HCEC 1CT (cell line): ENCODE data around the gene SCAANT1.

Source experiments
- DNase-seq: peaks from one replicate; pipeline ENCODE4 v3.0.0-alpha.2; 2017

The SCAANT1 gene

DNA sequence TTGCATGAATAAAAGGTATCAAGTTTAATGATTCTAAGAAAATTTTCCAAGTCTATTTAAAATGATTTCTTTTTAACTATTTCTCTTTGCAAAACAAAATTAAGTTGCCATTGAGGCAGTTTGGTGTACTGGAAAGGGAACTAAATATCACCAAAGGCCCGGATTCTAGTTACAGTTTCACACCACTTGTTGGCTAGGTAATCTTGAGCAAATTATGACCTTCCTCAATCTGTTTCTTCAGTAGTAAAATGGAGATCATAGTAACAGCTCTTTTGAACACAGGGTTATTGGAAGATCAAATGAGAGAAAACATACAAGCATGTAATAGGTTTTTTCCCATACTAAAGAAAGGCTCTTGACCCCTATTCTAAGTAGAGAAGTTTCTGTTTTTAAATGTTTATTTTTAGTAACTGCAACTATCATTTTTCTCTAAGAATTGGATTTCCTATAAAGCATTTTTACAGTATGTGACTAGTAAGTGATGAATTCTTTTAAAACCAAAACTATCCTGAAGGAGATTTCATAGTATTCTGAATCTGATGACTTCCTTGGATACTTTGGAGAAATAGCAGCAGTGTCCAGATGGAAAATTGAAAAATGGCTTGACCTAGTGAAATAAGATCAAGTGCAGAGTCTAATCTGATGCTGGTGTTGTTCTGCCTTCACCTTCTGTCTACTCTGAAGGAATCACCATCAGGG, 15.7 kb downstream of the SCAANT1 start:
- DNase-seq = no peak

- DNase-seq = no peak
Observed at GRCh38 chr3:63895422-63896189, 16.6 kb downstream of the SCAANT1 start.

DNA sequence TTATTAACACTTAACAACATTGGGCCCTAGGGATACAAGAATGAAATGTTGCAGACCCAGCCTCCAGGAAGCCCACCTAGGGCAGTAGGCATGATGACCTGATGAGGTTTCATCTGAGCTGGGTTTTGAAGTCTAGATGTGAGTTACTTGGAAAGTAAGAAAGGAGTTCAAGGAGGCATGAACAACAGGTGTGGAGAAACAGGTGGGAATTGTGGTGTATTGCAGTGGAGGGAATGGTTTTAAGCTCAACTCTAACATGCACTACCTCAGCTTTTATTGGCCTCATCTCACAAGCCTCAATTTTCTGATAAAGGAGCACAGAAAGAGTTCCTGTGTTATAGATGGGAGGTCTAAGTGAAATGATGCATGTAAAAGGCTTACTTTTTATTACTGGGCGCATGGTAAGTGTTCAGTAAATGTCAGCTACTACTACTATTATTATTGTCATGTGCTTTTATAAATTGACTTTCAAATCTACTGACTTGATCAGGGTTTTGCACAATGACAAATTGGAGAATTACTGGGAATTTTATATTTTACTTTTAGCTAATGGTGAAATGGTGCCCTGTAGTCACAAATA, 19.3 kb downstream of the SCAANT1 start:
- no peak for DNase-seq

DNA sequence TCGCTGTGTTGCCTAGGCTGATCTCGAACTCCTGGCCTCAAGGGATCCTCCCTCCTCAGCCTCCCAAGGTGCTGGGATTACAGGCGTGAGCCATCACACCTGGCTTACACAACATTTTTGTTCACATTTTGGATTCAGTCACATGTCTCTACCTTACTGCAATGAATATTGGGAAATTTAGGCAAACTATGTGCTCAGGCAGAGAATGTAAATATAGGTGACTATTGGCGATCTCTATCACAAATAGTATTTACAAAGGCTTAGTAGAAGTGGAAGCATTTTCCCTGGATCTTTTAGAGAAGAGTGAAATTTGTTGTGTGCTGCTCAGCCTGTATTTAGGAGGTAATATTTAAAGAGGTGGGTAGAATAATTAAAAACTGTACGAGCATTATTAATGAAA, 20.7 kb downstream of the SCAANT1 start:
- no peak for DNase-seq

DNA sequence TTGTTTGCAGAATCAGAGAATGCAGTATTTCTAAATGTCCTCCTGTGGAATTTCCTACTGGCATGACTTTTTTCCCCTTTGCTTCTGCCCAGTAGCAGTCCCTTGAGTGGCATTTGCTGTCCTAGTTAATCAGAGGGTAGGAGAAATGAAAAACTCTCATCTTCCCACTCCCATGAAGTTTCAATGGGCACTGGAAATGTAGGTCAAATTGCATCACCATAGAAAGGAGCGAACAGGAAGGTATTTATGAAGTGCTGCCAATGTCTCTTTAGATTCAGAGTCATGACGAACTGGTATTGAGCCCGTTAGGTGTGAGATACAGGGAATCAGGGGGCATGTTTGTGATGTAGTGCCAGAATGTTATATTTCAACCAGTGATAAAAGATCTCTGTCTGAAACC, 25.3 kb downstream of the SCAANT1 start:
- no peak for DNase-seq

DNA sequence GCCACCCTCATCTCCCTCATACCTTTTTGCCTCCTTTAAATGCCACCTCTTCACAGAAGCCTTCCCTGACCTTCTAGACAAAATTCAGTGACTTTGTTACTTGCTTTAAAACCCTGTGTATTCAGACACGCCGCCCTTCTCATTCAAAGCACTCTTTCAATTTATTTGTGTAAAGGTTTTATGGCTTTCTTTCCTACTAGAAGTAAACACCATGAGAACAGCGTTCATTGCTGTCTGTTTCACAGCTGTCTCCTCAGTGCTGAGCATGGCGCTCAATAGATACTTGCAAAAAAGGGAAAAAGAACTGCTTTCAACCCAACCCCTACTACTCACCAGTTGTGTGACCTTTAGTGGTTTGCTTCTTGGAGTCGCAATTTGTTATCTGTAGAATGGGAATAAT, 31.5 kb downstream of the SCAANT1 start:
- no peak for DNase-seq

DNA sequence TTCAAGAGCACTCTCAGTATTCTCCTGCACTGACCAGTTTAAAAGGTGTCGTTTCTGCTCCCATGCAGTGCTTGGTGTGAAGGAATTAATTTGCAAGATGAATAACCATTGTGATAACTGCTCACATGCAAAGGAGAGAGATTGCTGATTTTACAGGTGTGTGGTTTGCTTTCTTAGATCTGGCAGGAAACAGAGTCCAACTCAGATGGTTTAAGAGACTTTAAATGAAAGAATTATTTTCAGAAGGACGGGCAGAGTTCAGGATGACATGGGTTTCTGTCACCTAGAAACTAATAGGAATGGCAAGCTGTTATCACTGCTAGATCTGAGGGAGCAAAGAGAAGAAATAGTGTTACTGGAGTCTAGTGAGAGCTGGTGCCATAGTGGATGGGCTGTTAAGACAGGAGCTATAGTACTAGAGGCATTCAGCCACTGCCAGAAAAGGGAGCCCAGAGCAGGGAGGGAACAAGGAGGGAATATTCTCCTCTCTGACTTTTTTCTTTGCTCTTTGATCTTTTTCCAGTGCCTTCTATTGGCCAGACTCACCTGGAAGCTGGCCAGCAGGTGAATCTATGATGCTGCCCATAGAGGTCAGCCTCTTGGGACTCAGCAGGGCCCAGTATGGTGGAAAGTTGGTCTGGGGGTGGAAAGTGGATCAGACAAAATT, 33.7 kb downstream of the SCAANT1 start:
- DNase-seq = no peak

DNA sequence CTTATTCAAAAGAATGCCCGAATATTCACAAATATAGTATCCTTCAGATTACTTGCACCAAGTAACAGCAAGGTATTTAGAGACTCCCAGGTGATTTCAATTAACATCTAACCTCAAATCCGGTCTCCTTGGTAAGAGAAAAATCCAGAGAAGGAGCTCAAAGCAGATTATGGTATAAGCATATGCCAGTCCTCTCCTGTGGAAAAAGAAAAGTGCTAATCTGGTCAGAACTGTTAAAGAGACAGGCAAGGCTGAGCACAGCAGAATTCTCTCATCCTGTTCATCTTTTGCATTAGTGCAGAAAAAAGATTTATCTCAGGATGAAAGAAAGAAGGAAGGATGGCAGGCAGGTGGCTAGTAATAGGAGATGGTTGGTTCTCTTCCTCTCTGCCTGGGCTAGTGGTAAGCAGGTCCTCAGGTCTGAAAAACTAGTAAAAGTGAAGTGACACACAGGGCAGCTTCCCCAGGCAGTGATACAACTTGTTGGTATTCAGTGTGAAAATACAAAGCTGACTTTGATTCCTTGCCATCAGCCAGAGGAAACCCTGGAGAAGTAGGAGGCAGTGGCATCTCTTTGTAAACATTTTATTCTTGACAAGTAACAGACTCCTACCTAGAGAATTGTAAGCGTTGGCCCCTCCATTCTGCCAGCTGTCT, 34.3 kb downstream of the SCAANT1 start:
- no peak for DNase-seq

DNA sequence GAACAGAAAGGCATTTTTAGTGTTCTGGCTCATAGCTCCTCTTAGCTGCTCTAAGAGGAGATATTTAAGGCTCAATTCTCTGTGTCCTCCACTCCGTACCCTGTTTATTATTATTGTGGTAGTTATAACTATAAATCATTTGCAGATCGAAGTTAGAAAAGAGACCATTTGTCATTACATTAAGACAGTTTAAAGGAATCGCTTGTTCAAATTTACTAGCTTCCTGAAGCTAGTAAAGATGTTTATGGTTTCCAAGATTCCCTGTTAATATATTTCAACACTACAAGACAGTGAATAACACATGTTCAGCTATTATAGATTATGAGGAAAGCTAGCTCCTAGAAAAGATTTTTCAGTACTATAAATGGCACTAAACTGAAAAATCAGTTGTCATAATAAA, 35.9 kb downstream of the SCAANT1 start:
- DNase-seq = no peak

DNA sequence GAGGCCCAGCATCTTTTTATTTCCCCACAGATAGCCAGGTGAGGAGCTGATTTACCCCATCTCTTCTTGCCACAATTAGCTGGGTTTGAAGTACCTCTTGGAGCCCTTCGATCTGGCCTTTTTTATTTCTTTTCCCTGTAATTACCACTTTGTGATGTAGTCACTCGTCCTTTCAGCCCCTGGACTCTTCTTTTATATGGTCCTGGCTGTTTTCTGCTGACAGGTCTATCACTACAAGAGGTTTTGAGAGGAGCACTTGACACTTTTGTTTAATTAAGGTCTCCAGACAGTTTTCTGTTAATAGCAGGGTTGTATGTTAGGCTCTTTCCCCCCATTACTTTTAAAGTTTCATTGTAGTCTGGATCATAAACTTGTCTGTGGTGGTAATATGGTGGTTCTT, 36.7 kb downstream of the SCAANT1 start:
- no peak for DNase-seq

DNA sequence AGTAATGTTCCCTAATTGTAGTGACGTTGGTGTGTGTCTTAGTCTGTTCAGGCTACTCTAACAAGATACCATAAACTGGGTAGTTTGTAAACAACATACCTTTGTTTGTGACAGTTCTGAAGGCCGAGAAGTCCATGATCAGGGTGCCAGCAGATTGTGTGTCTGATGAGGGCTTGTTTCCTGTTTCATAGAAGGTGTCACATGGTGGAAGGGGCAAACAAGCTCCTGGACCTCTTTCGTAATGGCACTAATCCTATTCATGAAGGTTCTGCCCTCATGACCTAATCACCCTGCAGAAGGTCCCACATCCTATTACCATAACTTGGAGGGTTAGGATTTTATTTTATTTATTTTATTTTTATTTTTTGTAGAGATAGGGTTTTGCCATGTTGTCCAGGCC, 37.4 kb downstream of the SCAANT1 start:
- DNase-seq = no peak

DNA sequence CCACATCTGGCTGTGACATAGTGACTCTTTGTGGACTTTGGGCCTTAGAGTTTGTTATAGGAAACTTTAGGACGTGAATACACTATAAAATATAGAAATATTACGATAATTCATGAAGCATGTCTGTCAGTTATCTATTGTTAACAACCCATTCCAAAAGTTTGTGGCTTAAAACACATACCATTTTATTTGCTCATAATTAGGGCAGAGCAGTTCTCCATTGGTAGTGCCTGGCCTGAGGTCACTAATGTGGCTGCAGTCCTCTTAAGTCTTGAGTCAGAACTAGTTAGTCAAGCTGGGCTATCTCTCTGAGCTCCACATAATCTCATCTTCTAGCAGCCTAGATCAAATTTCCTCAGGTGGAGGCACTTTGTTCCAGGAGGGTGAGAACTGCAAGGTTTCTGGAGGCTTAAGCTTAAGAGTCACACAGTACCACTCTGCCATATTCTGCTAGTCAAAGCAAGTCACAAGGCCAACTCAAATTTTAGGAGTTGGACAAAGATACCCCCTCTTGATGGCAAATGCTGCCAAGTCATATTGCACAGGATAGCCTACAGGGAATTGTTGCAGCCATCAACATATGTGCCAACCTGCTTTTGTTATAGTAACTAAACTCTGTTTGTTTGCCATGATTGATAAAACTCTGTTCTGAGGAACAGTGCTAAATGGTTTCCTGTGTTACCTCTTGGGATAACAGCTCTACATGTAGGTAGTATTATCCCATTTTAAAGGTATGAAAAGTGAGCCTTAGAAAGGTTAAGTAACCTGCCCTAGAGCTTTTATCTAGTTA, 39.9 kb downstream of the SCAANT1 start:
- peak; percentile 87 for DNase-seq

DNA sequence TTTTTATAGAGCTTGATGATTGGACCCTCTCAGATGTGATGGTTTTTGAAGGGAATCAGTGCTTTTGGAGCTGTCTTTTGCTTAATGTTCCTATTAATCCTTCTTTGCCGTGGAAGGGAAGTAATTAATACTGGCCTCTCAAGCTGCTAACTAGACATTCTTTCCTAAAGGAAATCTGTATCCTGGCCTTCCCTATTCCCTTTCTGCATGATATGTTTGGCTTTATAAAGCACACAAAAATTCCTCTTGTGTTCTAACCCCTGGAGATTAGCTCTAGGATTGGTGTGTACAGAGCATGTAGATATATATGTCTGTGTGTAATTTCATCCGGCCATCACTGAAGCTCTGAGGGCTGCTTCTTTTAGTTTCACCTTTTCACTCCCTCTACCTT, 41.6 kb downstream of the SCAANT1 start:
- no peak for DNase-seq

DNA sequence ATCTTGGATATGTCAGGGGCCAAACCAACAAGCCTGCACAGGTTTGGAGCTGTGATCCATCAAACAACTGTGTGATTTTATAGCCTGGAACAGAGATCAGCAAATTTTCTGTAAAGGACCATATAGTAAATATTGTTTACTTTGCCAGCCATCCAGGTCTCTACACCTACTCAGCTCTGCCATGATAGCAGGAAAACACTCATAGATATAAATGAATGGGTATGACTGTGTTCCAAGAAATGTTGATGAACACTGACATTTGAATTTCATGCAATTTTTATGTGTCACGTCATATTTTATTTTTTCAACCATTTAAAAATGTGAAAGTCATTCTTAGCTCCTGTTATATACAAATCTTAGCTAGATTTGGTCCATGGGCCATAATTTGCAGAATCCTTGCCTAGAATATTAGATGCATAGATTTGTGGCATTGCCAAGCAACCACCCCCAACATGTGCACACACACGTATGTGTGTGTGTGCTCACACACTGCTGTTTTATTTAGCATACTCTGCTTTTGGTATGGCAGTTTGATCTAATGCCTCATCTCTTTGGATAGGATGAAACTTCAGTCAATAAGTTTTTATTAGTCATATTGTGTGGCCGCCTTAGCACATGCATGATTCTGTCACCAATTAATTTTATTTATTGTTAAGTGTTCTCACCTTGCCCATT, 42.1 kb downstream of the SCAANT1 start:
- no peak for DNase-seq

GRCh38 chr3:63867225-63867624, 45.0 kb downstream of the SCAANT1 start:
- no peak for DNase-seq

- DNase-seq = peak; percentile 10
Observed at GRCh38 chr3:63864965-63865327, 47.2 kb downstream of the SCAANT1 start.

GRCh38 chr3:63864008-63864964, 47.9 kb downstream of the SCAANT1 start:
- DNase-seq = peak; percentile 4

GRCh38 chr3:63863150-63864007, 48.8 kb downstream of the SCAANT1 start, which contains the start of the genes ATXN7 and THOC7:
ATXN7 (plus strand) TSS chr3:63863867; CDS start chr3:63912599, 48,732 bp downstream.
THOC7 (minus strand) TSS chr3:63863805; CDS start chr3:63863790, 15 bp downstream.
- peak; percentile 69 for DNase-seq

DNA sequence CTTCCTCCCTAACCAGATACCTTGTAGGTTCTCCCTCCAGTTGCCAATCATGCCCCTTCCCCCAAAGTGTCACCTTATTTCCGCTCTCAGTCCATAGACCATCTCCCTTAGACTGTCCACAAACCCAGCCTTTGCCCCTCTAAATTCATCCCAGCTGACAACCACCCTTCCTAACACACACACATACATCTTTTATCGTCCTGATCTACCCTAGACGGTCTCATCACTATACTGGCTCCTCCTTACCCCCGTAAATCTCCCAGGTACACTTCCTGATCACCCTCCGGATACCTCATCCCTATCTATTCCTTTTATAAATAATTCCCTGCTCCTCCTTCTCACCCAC, 49.4 kb downstream of the SCAANT1 start:
- DNase-seq = no peak
